Inferior parietal cortex (tissue), 1 donor: ENCODE data around the gene MECP2.

Source experiments
- DNase-seq: peaks from one replicate; pipeline ENCODE4 v3.0.0-alpha.2; 2016; ENCODE audit errors: extremely low spot score

The MECP2 gene

GRCh38 chrX:154061801-154062200, 35.7 kb downstream of the MECP2 start:
- DNase-seq = no peak

DNA sequence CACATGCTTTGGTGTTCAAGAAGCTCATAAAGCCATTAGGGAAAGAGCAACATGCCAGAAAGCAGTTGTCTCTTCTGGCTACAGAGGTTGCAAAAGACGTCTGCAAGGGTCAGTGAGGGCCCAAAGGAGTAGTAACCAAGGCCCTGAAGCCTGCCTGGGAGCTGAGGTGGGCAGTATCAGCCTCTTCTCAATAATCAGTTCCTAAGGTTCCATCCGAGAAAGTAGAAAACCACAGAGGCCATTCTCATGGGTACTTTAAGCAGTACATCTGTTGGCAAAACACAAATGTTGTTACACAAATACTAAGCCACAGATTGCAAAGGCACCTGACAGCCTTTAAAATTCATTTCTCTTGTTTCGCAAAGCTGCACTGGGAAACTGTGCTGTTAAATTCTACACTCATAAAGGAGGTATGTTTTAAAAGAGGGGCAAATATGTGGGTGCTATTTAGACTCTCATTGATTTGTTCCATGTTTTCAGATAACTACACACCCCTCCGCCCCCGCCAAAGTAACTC, 37.7 kb downstream of the MECP2 start:
- DNase-seq = no peak

DNA sequence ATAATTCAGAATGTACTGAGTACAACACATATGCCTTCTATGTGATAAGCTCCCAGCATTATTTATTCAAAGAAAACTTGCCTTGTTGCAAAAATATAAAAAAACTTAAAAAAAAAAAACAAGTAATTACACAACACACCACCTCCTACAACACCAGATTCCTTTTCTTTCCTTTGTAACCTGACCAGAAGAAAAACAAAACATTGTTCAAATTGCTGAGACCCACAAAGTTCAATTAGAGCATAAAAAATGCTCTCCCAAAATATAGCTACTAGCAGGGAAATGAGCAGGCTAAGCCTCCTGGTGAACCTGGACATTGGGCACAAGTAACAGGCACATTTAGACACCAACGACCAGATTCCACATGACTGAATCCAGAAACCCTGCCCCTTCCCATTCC, 38.3 kb downstream of the MECP2 start:
- no peak for DNase-seq

DNA sequence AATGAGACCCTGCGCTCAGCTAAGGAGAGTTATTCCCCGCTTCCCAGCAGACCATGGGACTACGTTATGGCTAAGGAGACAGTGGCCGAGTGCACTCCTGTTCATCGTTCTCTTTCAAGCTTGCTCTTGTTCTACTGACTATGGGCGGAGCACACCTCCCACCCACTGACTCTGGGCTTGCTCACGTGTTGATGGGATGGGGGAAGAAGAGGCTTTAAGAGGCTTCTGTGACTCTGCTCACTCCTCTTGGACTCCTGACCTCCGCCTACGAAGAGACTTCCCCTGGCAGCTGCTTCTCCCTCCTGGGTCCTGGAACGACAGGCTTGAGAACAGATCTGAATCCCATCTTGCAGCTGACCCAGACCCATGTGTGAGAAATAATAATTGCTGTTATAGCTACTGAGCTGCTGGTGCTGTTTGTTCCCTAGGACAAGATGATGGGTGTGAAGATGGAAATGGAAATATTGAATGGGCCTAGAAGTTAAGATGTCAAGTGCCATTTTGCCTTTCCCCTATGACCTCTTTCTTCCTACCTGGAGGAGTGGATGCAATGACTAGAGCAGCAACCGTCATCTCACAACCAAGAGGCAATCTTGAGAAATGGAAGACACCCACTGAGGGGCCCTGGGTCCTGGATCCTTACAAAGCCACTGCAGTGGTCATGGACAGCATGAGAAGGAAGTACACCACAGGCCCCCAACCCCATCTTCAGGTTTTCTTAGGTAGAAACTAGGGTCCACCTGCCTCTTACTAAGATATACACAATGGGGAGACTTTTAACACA, 39.1 kb downstream of the MECP2 start:
- DNase-seq = no peak

DNA sequence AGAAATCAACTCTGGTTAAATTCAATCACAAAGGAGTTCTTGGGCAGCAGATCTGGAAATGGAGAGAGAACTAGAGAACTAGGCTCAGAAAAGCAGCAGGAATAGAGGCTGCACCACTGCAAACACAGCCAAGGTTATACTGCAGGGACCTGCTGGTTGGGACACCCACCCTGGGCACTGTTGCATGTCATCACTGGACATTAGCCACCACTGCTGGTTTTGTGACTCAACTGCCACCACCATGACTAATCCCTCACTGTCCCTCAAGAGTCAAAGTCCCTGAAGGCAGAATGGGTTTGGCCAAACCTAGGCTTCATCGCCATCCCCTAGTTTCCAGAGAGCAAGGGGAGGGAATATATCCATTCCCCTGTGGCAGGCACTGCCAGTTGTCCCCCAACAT, 39.7 kb downstream of the MECP2 start:
- DNase-seq = no peak

- DNase-seq = no peak
Observed at GRCh38 chrX:154056770-154057241, 40.7 kb downstream of the MECP2 start.

- peak; percentile 79 for DNase-seq
Observed at GRCh38 chrX:154051201-154051810, 46.2 kb downstream of the MECP2 start.

- DNase-seq = no peak
Observed at GRCh38 chrX:154050113-154050495, 47.4 kb downstream of the MECP2 start.

- DNase-seq = no peak
Observed at GRCh38 chrX:154049209-154050112, 48.1 kb downstream of the MECP2 start.

- no peak for DNase-seq
Observed at GRCh38 chrX:154048398-154048797, 49.1 kb downstream of the MECP2 start.

DNA sequence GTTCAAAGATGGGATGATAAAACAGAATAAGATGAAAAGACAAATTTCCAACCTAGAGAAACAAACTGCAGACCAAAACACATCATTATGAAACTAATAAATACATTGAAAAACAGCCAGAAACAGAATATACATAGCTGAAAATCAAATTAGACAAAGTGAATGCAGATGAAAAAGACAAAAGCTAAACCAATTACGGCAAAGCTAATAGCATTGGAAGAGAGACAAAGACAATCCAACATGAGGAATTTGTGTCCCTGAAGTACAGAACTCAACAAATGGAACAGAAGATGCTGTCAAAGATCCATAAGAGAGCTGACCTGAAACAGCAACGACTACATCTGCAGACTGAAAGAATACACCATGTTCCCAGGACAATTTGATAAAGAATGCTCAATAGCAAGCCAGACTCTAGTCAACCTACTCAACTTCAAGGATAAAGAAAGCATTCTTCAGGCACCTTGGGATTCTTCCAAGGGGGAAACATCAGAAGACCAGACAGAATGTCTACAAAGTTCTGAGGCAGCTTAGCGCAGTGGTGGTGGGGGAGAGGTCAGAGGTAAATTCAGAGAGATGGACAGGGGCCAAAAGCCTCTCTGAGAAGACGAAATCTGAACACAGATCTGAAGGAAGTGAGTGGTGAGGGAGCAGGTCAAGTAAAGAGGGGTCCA, 50.4 kb downstream of the MECP2 start:
- no peak for DNase-seq

DNA sequence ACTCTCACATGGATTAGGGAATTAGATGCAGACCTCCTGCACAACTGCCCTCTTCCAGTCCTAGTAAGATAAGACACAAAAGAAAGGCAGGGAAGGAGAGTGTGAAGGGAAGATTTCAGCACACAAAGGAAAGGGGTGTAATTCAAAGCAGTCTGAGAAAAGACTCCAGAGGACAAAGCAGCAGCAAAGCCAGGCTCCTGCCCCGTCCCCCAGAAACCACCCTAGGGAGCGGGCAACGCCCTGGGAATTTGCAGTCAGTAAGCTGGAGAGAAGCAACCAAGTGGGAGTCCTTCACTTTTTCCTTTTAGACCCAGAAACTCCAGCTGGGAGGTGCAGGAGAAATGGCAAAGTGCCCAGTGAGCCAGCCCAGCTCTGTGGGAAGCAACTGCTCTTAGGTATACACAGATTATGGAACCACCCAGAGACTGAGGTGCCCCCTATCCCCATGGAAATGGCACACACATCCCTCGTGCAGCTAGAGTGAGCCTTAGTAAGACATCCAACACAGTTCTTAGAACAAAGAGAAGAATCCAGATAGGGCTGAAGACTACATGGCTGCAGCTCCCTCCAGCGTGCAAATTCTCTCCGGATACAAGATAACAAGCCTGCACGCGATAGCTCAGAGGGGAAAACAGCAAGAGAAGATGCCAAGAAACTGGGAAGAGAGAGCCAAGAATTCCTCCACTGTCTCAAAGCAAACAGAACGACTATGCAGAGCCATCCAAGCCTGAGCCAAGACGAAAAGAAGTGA, 51.3 kb downstream of the MECP2 start:
- DNase-seq = peak; percentile 20

DNA sequence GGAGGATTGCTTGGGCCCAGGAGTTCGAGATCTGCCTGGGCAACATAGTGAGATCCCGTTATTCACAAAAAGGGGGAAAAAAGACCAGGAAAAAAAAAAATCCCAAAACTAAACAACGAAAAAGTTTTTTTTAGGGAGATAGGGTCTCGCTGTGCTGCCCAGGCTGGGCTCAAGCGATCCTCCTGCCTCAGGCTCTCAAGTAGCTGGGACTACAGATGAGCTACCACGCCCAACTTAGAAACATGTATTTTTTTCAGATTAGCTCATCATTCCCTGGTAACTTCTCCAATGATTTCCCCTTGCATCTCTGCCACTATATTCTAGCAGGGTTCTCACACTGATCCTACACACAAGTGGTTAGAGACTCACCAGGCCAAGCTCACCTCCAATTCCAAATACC, 53.4 kb downstream of the MECP2 start:
- no peak for DNase-seq

- no peak for DNase-seq
Observed at GRCh38 chrX:154043003-154043763, 54.3 kb downstream of the MECP2 start.

DNA sequence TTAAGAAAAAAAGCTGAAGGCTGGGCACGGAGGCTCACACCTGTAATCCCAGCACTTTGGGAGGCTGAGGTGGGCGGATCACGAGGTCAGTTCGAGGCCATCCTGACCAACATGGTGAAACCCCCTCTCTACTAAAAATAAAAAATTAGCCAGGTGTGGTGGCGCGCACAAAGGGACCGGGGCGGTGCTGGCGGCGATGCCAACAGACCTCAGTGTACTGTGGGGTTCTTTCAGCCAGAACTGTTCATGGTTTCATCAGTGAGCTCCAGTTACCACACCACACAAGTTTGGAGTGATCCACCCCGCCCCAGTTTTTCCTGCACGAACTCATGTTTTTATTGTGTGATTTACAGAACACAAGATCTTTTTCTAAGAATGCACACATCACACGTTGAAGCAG, 56.7 kb downstream of the MECP2 start:
- no peak for DNase-seq

- no peak for DNase-seq
Observed at GRCh38 chrX:154040307-154040756, 57.2 kb downstream of the MECP2 start.

- DNase-seq = no peak
Observed at GRCh38 chrX:154039577-154039976, 57.9 kb downstream of the MECP2 start.

GRCh38 chrX:154038656-154039055, 58.9 kb downstream of the MECP2 start:
- no peak for DNase-seq

DNA sequence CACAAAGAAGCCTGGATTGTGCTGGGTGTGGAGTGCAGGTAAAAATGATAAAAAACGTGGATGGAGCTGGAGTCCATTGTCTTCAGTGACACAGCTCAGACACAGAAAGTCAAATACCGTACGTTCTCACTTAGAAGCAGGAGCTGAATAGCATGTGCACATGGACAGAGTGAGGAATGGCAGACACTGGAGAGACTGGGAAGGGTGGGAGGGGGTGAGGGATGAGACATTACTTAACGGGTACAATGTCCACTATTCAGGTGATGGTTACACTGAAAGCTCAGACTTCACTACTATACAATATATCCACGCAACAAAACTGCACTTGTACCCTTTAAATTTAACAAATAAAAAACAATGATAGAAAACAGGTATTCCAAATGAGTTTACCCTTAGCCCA, 59.8 kb downstream of the MECP2 start:
- no peak for DNase-seq

- DNase-seq = no peak
Observed at GRCh38 chrX:154036513-154036912, 61.0 kb downstream of the MECP2 start.
